Kidney (tissue), 22 donors: ENCODE measurements around the gene GFAP. TPM values are rescaled to one million over a fixed set of nuclear protein-coding genes. Genes with fewer than 3 reads are reported as not detected.

Source experiments
- DNase-seq, 5 donors: peaks; one replicate each; pipeline ENCODE4 v3.0.0-alpha.2; 2013 to 2020
- FAIRE-seq: peaks from 2 replicates; lab custom pipeline; 2012; peaks lifted over from hg19 to GRCh38; lab: Jason Lieb, UNC
- H3K27ac ChIP-seq, 2 donors: one replicate each; pipeline ENCODE4 v1.7.0; 2013; ENCODE audit warnings: low read depth in 2 of 2, low read length in 2 of 2, inconsistent platforms in 1 of 2
- H3K27me3 ChIP-seq: one replicate; pipeline ENCODE4 v1.7.1; 2013; ENCODE audit warnings: low read length, inconsistent platforms; ENCODE audit not compliant: control insufficient read depth, insufficient read depth
- H3K36me3 ChIP-seq, 3 donors: one replicate each; pipeline versions ENCODE4 v1.7.0 to v1.7.1; 2013; ENCODE audit warnings: low read length in 3 of 3, control low read depth in 1 of 3, inconsistent platforms in 1 of 3; ENCODE audit not compliant: insufficient read depth in 3 of 3, control insufficient read depth in 2 of 3
- H3K4me1 ChIP-seq, 3 donors: one replicate each; pipeline versions ENCODE4 v1.7.0 to v1.7.1; 2013; ENCODE audit warnings: low read length in 3 of 3, inconsistent platforms in 1 of 3, low read depth in 1 of 3; ENCODE audit not compliant: control insufficient read depth in 2 of 3, insufficient read depth in 2 of 3
- H3K4me3 ChIP-seq, 3 donors: one replicate each; pipeline versions ENCODE4 v1.7.0 to v1.8.1; 2013; ENCODE audit warnings: low read length in 3 of 3, control low read depth in 1 of 3, inconsistent platforms in 1 of 3
- H3K9ac ChIP-seq, 3 donors: one replicate each; pipeline versions ENCODE4 v1.7.0 to v1.7.1; 2013; ENCODE audit warnings: low read length in 3 of 3, control low read depth in 1 of 3, inconsistent platforms in 1 of 3
- H3K9me3 ChIP-seq, 3 donors: one replicate each; pipeline versions ENCODE4 v1.7.0 to v1.7.1; 2013; ENCODE audit warnings: low read length in 3 of 3, control low read depth in 1 of 3, inconsistent platforms in 1 of 3; ENCODE audit not compliant: control insufficient read depth in 2 of 3, insufficient read depth in 1 of 3
- CTCF ChIP-seq: IDR thresholded peaks from 3 replicates; pipeline ENCODE4 v1.5.1; 2012; ENCODE audit warnings: mild to moderate bottlenecking, moderate library complexity, borderline replicate concordance; ENCODE audit not compliant: insufficient read depth; ENCODE audit errors: extremely low read depth
- intact Hi-C: fragments of 100-400 bp; cut with DNase I; formaldehyde crosslinking; loops from one replicate; pipeline ENCODE4 v1.11.1; 2022
- long read RNA-seq, 10 donors: library from polyadenylated mRNA in 1 of 10; unstranded in 1 of 10; transcript quantifications; one replicate each; pipeline ENCODE4 v2.0.0 and lab custom pipeline, GENCODE V29; 2021 to 2026
- polyA plus RNA-seq: library from polyadenylated mRNA; stranded (reverse); fragments of 350-450 nt; fragmentation: Illumina TruSeq; extraction: RNeasy Lipid Tissue Mini Kit (QIAGEN cat#74804); gene quantifications from one replicate; pipeline ENCODE4 v1.2.3, GENCODE V29; 2014; ENCODE audit warnings: low read depth, low replicate concordance; ENCODE audit not compliant: insufficient read depth
- total RNA-seq: library from RNA; stranded (reverse); fragmentation: NEBNext Ultra II Directional; extraction: Animal tissue kit (Norgen Biotek cat#: 25700); gene quantifications from one replicate; pipeline ENCODE4 v1.2.1, GENCODE V29; 2021
- donor health status: control.
- donor health status: control.
- donor health status: control.
- donor health status: control.
- donor health status: control.
- donor health status: DM: yes; HTN: yes; CAD: no.
- donor health status: Normal renal cell carcinoma (clear cell type).

GFAP gene
- total RNA-seq (1.4 TPM), polyA plus RNA-seq (2.3 TPM)
- long read RNA-seq, donor 1, full-length matches to known transcripts, result 3 of 3 reads
- long read RNA-seq, donor 1, partial matches to known transcripts, result 0 of 3 reads
- long read RNA-seq, donor 1, other reads (novel, unspliced or antisense), result 0 of 3 reads
- long read RNA-seq, donor 2, result 0 reads
- long read RNA-seq, donor 3, result 0 reads
- long read RNA-seq, donor 4, result 0 reads
- long read RNA-seq, donor 5, result 0 reads
- long read RNA-seq, donor 6, result 0 reads
- long read RNA-seq, donor 7, partial matches to known transcripts, result 0 of 1 reads
- long read RNA-seq, donor 7, other reads (novel, unspliced or antisense), result 0 of 1 reads
- long read RNA-seq, donor 8, result 0 reads
- long read RNA-seq, donor 9, partial matches to known transcripts, result 0 of 1 reads
- long read RNA-seq, donor 9, other reads (novel, unspliced or antisense), result 0 of 1 reads
- long read RNA-seq, donor 10, result 0 reads

DNA sequence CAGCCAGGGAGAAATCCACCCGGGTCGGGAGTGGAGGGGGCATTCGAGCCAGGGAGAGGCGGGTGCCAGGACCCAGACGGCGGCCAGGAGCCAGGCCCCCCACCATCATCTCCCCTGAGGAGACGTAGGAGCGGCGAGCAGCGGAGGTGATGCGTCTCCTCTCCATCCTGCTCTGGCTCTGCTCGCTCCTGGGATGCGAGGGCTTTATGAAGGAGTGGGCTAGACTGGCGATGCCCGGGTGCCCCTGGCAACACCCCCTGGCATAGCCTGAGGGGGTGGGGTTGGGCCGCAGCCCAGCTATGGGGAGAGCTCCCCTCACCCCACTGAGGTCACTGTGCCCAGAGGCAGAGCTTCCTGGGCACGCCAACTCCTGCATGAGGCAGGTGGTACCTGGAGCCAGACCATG, at the start of gene GFAP:
TSS of gene GFAP (minus strand) at position 180 of the 406 bp plus-strand sequence. CDS start at position 166, 14 bp downstream.
- no peak for FAIRE-seq
- no peaks in the 10 kb centered on the region for H3K9me3 ChIP-seq
- no peaks in the 10 kb centered on the region for H3K27me3 ChIP-seq
- intact Hi-C loops, result loop anchor here (5.0 kb wide), 1 partner anchor 107 kb away; no protein-coding TSS in a partner anchor
- no peak within 1 kb of the TSS for H3K9ac ChIP-seq
- H3K27ac ChIP-seq, result no peak within 1 kb of the TSS
- H3K36me3 ChIP-seq, result no peaks in the 10 kb centered on the region
- H3K4me1 ChIP-seq, result peaks cover 0 to 5% (median 0%) of the 10 kb centered on the region in 3 donors
- H3K4me3 ChIP-seq, result no peak within 1 kb of the TSS
- no peak for TF ChIP-seq CTCF
- DNase-seq, result peak in 1 of 5 donors; percentile 36

DNA sequence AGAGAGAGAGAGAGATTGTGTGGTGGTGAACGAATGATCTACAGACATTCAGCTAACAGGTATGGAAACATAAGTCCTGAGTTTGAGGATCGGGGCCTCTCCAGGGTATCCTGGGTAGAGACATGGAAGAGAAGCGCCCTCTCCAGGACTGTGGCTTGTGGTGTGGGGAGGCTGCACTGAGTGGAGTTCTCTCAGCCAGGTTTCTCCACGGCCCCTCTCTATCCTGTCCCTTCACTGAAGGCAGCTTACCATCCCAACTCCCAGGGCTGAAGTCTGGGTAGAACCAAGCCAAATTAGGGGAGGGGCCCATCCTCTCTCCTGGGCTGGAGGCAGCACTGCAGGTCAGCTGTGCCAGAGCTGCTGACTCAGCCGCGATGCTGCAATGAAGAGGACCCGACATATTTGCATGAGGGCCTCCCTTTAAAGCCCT, 46.6 kb upstream of the GFAP start:
- Histone ChIP-seq H3K4me1 (peaks cover 0 to 2% (median 0%) of the 10 kb centered on the region in 3 donors), H3K27me3 (peaks cover 13% of the 10 kb centered on the region), H3K9me3 (no peaks in the 10 kb centered on the region), H3K27ac (no peak overlapping the region), H3K4me3 (no peak overlapping the region), H3K36me3 (no peaks in the 10 kb centered on the region), H3K9ac (no peak overlapping the region)
- no peak for FAIRE-seq
- TF ChIP-seq CTCF, result no peak
- intact Hi-C loops, result no loop called here
- no peak for DNase-seq

- intact Hi-C loops, result no loop called here
- no peak overlapping the region for H3K27ac ChIP-seq
Observed at GRCh38 chr17:44960691-44961090, 45.4 kb upstream of the GFAP start.

More at GRCh38 chr17:44960691-44961090, 45.4 kb upstream of the GFAP start:
- no peaks in the 10 kb centered on the region for H3K36me3 ChIP-seq
- no peak for TF ChIP-seq CTCF
- FAIRE-seq (no peak), DNase-seq (peak in 1 of 5 donors; percentile 52)
- H3K4me3 ChIP-seq, result no peak overlapping the region
- H3K27me3 ChIP-seq, result peaks cover 2% of the 10 kb centered on the region
- no peak overlapping the region for H3K9ac ChIP-seq
- no peaks in the 10 kb centered on the region for H3K4me1 ChIP-seq
- no peaks in the 10 kb centered on the region for H3K9me3 ChIP-seq
